GM15510 (cell line): ENCODE results near the gene KLHL1.

Experiments used
- POLR2A ChIP-seq: IDR thresholded peaks from 3 replicates; pipeline ENCODE4 v1.6.1; 2011; ENCODE audit warnings: borderline replicate concordance; ENCODE audit not compliant: insufficient read length; ENCODE audit errors: extremely low read depth

The KLHL1 gene

GRCh38 chr13:70051531-70051930 is 56.7 kb downstream of the KLHL1 start:
- no peak for TF ChIP-seq POLR2A

GRCh38 chr13:70043685-70044084 is 64.6 kb downstream of the KLHL1 start:
- no peak for TF ChIP-seq POLR2A

DNA sequence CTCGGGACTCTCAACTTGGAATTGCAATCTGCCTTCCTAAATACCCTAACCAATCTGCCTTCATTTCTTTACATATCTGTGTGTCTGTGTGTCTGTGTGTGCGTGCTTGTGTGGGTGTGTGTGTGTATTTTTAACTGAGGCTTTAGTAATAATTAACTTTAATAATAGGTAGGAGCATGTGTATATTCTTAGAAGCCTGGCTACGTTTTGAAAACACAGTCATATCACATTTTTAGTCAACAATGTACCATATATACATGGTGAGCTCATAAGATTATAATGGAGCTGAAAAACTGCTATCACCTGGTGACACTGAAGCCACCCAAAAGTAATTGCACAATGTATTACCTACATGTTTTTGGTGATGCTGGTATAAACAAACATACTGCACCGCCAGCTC is 66.1 kb downstream of the KLHL1 start:
- TF ChIP-seq POLR2A = no peak

GRCh38 chr13:70034286-70034685 is 74.0 kb downstream of the KLHL1 start:
- no peak for TF ChIP-seq POLR2A

GRCh38 chr13:70027551-70027950 is 80.7 kb downstream of the KLHL1 start:
- TF ChIP-seq POLR2A = no peak

- no peak for TF ChIP-seq POLR2A
Measured at GRCh38 chr13:70023516-70023915, 84.7 kb downstream of the KLHL1 start.

- TF ChIP-seq POLR2A = no peak
Measured at GRCh38 chr13:70022646-70023045, 85.6 kb downstream of the KLHL1 start.

- no peak for TF ChIP-seq POLR2A
Measured at GRCh38 chr13:70016116-70016515, 92.1 kb downstream of the KLHL1 start.

DNA sequence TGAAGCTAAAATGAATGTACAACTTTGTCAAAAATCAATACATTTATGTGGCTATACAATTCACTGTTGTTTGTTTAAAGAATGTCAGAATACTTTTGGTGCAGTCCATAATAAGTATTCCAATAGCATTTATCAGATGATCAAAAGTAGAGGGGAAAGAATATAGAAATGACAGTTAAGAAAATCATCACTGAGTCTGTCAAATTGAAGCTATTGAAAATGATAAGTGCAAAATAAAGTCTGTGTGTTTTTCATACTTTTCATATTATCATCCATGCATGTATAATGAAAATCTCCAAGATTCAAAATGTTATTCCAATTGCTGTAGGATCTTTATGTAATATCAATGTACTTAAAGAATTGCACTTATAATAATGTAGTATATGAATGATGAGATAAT is 93.9 kb downstream of the KLHL1 start:
- TF ChIP-seq POLR2A = no peak

DNA sequence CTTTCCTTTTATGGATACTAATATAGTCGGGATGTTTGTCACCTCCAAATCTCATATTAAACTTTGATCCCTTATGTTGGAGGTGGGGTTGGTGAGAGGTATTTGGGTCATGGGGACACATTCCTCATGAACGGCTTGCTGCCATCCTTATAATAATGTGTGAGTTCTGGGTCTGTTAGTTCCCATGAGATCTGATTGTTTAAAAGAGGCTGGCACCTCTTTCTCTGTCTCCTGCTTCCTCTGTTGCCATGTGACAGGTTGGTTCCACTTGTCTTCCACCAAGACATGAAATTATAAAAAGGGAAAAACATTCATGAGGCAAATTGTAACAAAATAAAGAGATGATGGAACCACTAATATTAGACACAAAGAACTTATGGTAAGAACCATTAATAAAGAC is 108.4 kb downstream of the KLHL1 start:
- TF ChIP-seq POLR2A = no peak

- TF ChIP-seq POLR2A = no peak
Measured at GRCh38 chr13:69997061-69997460, 111.2 kb downstream of the KLHL1 start.

DNA sequence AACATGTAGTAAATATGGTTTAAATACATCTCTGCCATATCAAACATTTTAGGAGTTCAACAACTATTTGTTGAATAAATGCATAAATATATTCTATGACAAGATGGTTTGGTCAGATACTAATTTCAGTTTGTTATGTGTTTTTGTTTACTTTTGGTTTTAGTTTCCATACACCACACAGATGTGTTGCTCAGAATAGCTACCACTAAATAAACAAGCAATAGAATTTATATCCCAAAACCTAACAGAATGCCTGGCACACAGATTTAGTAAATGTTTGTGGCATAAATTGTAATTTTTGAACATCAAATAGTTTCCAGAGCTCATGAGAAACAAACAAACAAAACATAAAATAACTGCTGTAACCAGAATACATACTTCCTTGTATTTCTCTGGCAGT is 127.5 kb downstream of the KLHL1 start:
- no peak for TF ChIP-seq POLR2A

DNA sequence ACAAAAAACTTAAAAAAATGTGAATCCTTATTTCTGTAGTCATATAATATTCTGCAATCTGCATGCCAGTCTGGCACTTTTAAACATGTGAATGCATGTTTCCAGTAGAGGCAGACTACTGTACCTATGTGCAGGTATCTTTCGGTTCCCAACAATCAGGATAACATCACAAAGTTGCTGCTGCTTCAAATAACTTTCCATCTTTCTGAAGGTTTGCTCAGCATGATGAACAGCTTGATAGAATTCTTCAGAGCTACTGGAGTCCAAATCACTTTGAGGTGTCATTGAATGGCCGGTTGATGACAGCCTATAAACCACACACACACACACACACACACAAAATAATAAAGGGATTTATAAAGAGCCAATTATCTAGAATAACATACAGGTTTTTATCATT is 132.8 kb downstream of the KLHL1 start:
- no peak for TF ChIP-seq POLR2A

DNA sequence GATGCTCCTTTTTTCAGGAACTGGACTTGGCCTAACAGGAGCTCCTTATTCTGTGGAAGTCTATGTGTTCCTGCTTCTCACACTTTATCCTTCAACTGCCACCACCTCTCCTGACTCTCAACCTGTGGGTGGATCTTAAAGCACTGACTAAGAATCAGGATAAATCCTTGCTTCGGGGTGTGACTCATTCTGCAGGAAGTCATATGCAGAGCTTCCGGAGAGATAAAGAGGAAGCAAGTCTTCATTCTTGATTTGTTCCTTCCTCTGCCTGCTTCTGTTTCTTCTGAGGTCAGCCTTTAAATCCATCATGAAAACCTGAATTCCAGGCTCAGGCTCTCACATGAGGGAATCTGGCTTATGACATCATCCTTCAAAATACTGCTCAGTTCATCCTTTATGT is 137.7 kb downstream of the KLHL1 start:
- TF ChIP-seq POLR2A = no peak

DNA sequence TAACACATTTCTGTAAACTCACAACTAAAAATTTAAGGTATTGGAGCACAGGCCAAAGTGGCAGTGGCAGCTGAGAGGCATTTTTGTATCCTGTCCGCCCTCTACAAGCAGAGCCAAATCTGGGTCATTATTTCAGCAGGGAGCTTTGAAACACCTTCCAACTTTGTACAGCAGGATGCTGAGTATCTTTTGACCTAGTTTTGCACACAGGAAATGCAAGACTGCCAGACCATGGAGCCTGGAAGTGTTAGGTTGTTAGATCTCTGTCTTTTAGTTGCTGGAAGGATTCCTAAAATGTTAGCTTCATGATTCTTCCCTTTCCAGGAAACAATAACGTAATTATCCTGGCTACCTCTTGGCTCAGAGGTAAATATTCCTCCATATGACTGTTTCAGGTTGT is 149.2 kb downstream of the KLHL1 start:
- no peak for TF ChIP-seq POLR2A

GRCh38 chr13:69956839-69957238 is 151.4 kb downstream of the KLHL1 start:
- TF ChIP-seq POLR2A = no peak

GRCh38 chr13:69956349-69956748 is 151.9 kb downstream of the KLHL1 start:
- TF ChIP-seq POLR2A = no peak
